Activated T-helper 2 cell treated with anti-CD3 and anti-CD28 coated beads, Interferon-gamma antibody, Interleukin-2, Interleukin-4, amounts not matched to agents 10 μg/mL and 5 μg/mL and 100 μg/mL, durations not matched to agents 14 hours and 24 hours and 36 hours (primary cell): ENCODE data around the gene SLC26A11. TPM values are rescaled to one million over a fixed set of nuclear protein-coding genes. Genes with fewer than 3 reads are reported as not detected.
"Not testable (repeated sequence)": the region's sequence is repeated elsewhere in the genome, so short reads cannot be mapped to it uniquely, and the experiment has no call there.

Source experiments
- DNase-seq: peaks from one replicate; pipeline ENCODE4 v3.0.0; 2021; ENCODE audit warnings: low spot score
- H3K27ac Mint-ChIP-seq: one replicate; pipeline ENCODE4 v1.8.0; 2021; ENCODE audit warnings: mixed read lengths
- H3K27me3 Mint-ChIP-seq: one replicate; pipeline ENCODE4 v1.8.0; 2021; ENCODE audit warnings: low read depth, mixed read lengths
- H3K36me3 Mint-ChIP-seq: one replicate; pipeline ENCODE4 v1.8.0; 2021; ENCODE audit warnings: low read depth, mixed read lengths
- H3K4me1 Mint-ChIP-seq: one replicate; pipeline ENCODE4 v1.8.0; 2021; ENCODE audit warnings: low read depth, mixed read lengths
- H3K4me3 Mint-ChIP-seq: one replicate; pipeline ENCODE4 v1.8.0; 2021; ENCODE audit warnings: low read depth, mild to moderate bottlenecking, moderate library complexity, mixed read lengths
- H3K9me3 Mint-ChIP-seq: one replicate; pipeline ENCODE4 v1.8.0; 2021; ENCODE audit warnings: mixed read lengths
- intact Hi-C: fragments of 100-400 bp; cut with micrococcal nuclease; formaldehyde crosslinking; loops from one replicate; pipeline ENCODE4 v1.15.1; 2023
- total RNA-seq: library from RNA; stranded (reverse); gene quantifications from 2 replicates; pipeline ENCODE4 v1.2.3, GENCODE V29; 2022

The SLC26A11 gene
- total RNA-seq, 1 donor from 2014 or later: 9.7 TPM

DNA sequence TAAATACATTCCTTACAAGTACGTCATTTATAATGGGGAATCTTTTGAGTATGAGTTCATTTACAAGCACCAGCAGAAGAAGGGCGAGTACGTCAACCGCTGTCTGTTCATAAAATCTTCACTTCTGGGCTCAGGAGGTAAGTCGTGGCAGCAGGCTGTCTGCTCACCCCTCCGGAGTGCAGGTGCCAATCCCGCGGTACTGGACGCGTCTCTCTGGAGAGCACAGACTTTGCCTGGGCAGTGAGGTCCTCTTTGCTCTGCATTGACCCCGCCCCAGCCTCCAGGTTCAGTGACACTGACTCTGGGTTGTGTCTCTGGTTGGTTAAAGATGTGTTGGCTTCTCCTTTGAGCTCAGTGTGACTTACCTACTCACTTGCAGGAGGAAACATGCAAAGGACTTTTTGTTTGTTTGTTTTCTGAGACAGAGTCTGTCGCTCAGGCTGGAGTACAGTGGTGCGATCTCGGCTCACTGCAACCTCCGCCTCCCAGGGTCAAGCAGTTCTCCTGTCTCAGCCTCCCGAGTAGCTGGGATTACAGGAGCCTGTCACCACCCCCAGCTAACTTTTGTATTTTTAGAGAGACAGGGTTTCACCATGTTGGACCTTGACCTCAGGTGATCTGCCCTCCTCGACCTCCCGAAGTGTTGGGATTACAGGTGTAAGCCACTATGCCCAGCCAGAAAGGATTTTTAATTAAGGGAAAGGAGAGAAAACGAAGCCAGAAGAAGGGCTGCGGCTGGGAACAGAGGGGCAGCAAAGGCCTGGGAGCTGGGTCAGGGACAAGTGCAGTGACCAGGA, 71.7 kb downstream of the SLC26A11 start:
- no peak overlapping the region for H3K27ac Mint-ChIP-seq
- intact Hi-C loops: no loop called here
- peaks cover 79% of the 10 kb centered on the region for H3K36me3 Mint-ChIP-seq
- H3K27me3 Mint-ChIP-seq: no peaks in the 10 kb centered on the region
- H3K9me3 Mint-ChIP-seq: no peaks in the 10 kb centered on the region
- H3K4me1 Mint-ChIP-seq: peaks cover 3% of the 10 kb centered on the region
- DNase-seq: no peak
- no peak overlapping the region for H3K4me3 Mint-ChIP-seq

DNA sequence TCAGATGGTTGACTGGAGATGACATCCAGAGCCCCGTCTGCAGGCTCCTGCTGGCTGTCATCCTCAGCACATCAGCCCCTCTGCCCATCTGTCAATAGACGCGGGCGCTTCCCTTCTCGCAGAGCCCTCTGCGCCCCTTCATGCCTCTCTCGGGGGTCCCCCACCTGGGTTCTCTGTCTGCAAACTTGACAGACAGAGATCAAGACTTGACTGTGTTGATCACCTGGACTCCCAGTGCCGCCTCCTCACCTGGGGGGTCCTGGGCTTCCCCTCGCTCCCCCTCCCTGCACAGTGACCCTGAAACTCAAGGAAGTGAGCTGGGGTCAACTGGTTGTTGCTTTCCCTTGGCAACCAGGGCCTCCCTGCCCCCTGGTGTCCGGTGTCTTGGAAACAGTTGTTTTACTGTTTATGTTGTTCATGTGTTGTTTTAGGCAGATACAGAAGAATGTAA, 72.3 kb downstream of the SLC26A11 start:
- H3K9me3 Mint-ChIP-seq: no peaks in the 10 kb centered on the region

GRCh38 chr17:80294210-80294609, 74.0 kb downstream of the SLC26A11 start:
- Mint-ChIP-seq H3K4me1 (peaks cover 6% of the 10 kb centered on the region), H3K27me3 (no peaks in the 10 kb centered on the region), H3K27ac (no peak overlapping the region), H3K36me3 (peaks cover 75% of the 10 kb centered on the region), H3K9me3 (no peaks in the 10 kb centered on the region), H3K4me3 (no peak overlapping the region)
- DNase-seq: no peak
- intact Hi-C loops: no loop called here

More for the DNA sequence above, 72.3 kb downstream of the SLC26A11 start:
- Mint-ChIP-seq H3K27ac (peak overlapping the region; percentile 60), H3K27me3 (no peaks in the 10 kb centered on the region), H3K4me1 (peaks cover 3% of the 10 kb centered on the region), H3K36me3 (peaks cover 73% of the 10 kb centered on the region), H3K4me3 (no peak overlapping the region)
- intact Hi-C loops: no loop called here
- DNase-seq: no peak

- H3K27me3 Mint-ChIP-seq: no peaks in the 10 kb centered on the region
- peaks cover 2% of the 10 kb centered on the region for H3K9me3 Mint-ChIP-seq
- H3K4me1 Mint-ChIP-seq: peaks cover 8% of the 10 kb centered on the region
- intact Hi-C loops: no loop called here
- peaks cover 75% of the 10 kb centered on the region for H3K36me3 Mint-ChIP-seq
- H3K4me3 Mint-ChIP-seq: no peak overlapping the region
- H3K27ac Mint-ChIP-seq: no peak overlapping the region
- DNase-seq: no peak
Observed at GRCh38 chr17:80294653-80295052, 74.4 kb downstream of the SLC26A11 start.

DNA sequence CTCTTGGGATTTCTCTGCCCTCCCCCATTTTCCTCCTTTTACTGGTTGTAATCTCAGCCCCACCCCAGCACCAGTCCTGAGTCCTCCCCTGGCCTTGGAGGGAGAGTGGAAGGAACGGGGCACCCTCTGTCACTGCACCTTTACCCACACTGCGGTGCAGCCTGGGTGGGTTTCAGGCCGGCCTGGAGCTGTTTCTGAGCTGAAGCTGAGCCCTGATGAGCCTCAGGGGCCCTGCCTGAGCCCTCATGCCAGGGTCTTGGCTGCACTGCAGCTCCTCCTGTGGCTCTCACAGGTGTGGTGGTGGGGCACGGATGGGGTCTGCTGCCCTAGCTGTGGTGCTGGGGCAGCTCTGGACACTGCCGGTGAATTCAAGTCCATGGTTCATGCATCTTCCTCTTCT, 74.9 kb downstream of the SLC26A11 start:
- intact Hi-C loops: no loop called here
- Mint-ChIP-seq H3K27me3 (no peaks in the 10 kb centered on the region), H3K36me3 (peaks cover 75% of the 10 kb centered on the region), H3K4me3 (no peak overlapping the region), H3K9me3 (peaks cover 3% of the 10 kb centered on the region), H3K27ac (no peak overlapping the region), H3K4me1 (peaks cover 8% of the 10 kb centered on the region)
- no peak for DNase-seq

- H3K4me1 Mint-ChIP-seq: peaks cover 8% of the 10 kb centered on the region
- no peak overlapping the region for H3K27ac Mint-ChIP-seq
- intact Hi-C loops: no loop called here
- DNase-seq: no peak
- H3K27me3 Mint-ChIP-seq: no peaks in the 10 kb centered on the region
- no peak overlapping the region for H3K4me3 Mint-ChIP-seq
- H3K9me3 Mint-ChIP-seq: peaks cover 3% of the 10 kb centered on the region
- peaks cover 75% of the 10 kb centered on the region for H3K36me3 Mint-ChIP-seq
Observed at GRCh38 chr17:80295559-80295958, 75.3 kb downstream of the SLC26A11 start.

GRCh38 chr17:80296221-80296620, 76.0 kb downstream of the SLC26A11 start:
- H3K4me3 Mint-ChIP-seq: no peak overlapping the region
- H3K36me3 Mint-ChIP-seq: peaks cover 79% of the 10 kb centered on the region
- DNase-seq: no peak
- H3K9me3 Mint-ChIP-seq: peaks cover 3% of the 10 kb centered on the region
- H3K27me3 Mint-ChIP-seq: no peaks in the 10 kb centered on the region
- H3K27ac Mint-ChIP-seq: no peak overlapping the region
- peaks cover 8% of the 10 kb centered on the region for H3K4me1 Mint-ChIP-seq
- intact Hi-C loops: no loop called here

DNA sequence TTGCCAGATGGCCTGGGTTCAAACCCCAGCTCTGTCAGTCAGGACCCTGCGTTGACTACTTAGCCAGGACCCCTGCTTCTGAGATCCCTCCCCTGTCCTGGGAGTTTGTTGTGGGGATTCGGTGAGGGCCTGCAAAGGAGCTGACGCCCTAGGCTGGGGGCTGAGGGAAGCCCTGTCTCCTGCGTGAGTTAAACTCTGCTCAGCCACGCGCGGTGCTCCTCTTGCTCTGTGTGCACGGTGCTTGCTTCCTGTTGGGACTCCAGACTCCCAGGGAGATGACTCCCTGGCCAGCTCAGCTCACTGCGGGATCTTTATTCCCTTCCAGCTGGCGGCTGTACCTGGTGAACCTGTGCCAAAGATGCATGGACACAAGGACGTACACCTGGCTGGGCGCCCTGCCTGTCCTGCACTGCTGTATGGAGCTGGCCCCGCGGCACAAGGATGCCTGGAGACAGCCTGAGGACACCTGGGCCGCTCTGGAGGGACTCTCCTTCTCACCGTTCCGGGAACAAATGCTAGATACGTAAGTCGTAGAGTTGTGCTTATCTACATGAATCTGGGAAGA, 77.9 kb downstream of the SLC26A11 start:
- DNase-seq: no peak
- Mint-ChIP-seq H3K9me3 (peaks cover 3% of the 10 kb centered on the region), H3K4me1 (peaks cover 12% of the 10 kb centered on the region), H3K27me3 (no peaks in the 10 kb centered on the region), H3K36me3 (peaks cover 81% of the 10 kb centered on the region), H3K27ac (no peak overlapping the region), H3K4me3 (no peak overlapping the region)
- intact Hi-C loops: no loop called here

DNA sequence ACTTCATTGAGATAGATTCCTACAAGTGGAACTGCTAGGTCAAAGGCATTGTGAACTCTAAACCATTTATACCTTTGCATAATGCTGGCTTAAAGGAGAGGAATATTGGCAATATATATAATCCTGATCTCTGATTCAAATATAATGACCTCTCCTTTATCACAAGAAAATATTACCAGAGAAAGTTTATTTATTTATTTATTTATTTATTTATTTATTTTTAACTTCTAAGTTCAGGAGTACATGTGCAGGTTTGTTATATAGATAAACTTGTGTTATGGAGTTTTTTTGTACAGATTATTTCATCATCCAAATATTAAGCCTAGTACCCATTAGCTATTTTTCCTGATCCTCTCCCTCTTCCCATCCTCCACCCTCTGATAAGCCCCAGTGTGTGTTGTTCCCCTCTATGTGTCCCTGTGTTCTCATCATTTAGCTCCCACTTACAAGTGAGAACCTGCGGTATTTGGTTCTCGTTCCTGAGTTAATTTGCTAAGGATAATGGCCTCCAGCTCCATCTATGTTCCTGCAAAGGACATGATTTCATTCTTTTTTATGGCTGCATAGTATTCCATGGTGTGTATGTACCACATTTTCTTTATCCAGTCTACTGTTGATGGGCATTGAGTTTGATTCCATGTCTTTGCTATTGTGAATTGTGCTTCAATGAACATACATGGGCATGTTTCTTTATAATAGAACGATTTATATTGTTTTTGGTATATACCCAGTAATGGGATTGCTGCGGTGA, 79.3 kb downstream of the SLC26A11 start:
- peak overlapping the region; percentile 48 for H3K27ac Mint-ChIP-seq
- H3K9me3 Mint-ChIP-seq: peaks cover 11% of the 10 kb centered on the region
- intact Hi-C loops, H3K27me3 Mint-ChIP-seq, DNase-seq, H3K4me3 Mint-ChIP-seq, H3K4me1 Mint-ChIP-seq: not testable (repeated sequence)
- H3K36me3 Mint-ChIP-seq: peaks cover 87% of the 10 kb centered on the region

GRCh38 chr17:80300756-80301155, 80.5 kb downstream of the SLC26A11 start:
- H3K9me3 Mint-ChIP-seq: peaks cover 15% of the 10 kb centered on the region
- intact Hi-C loops, DNase-seq, H3K4me3 Mint-ChIP-seq, H3K4me1 Mint-ChIP-seq, H3K27me3 Mint-ChIP-seq, H3K27ac Mint-ChIP-seq: not testable (repeated sequence)
- H3K36me3 Mint-ChIP-seq: peaks cover 85% of the 10 kb centered on the region

Other genes with a start within 250 kb of the SLC26A11 start
- gene TBC1D16, start 184.6 kb upstream of the SLC26A11 start, total RNA-seq: 1.4 and 2.0 TPM in 2 replicates
- gene CCDC40, start 183.8 kb upstream of the SLC26A11 start, total RNA-seq: 0.18 TPM in 1 of 2 replicates, not detected in the other
- 23.6 and 26.1 TPM in 2 replicates for gene GAA, start 118.8 kb upstream of the SLC26A11 start, total RNA-seq
- 167 and 169 TPM in 2 replicates for gene EIF4A3, start 73.3 kb upstream of the SLC26A11 start, total RNA-seq
- not detected in 2 replicates for gene CARD14, start 50.4 kb upstream of the SLC26A11 start, total RNA-seq
- gene SGSH, start 94 bp upstream of the SLC26A11 start, total RNA-seq: 25.5 and 29.0 TPM in 2 replicates
- 297 and 309 TPM in 2 replicates for gene RNF213, start 40.4 kb downstream of the SLC26A11 start, total RNA-seq
- gene ENDOV, start 194.7 kb downstream of the SLC26A11 start, total RNA-seq: 16.1 and 16.8 TPM in 2 replicates